HG03025 (cell line): ENCODE measurements around the gene MED13L.

Experiments used
- ATAC-seq: cut with Tn5 transposase; IDR thresholded peaks from one replicate; pipeline ENCODE4 v1.9.1; 2021; ENCODE audit warnings: mild to moderate bottlenecking, moderate library complexity; ENCODE audit not compliant: unreplicated experiment, low FRiP score

The MED13L gene

GRCh38 chr12:116188581-116188980, 88.9 kb downstream of the MED13L start:
- ATAC-seq = no peak

DNA sequence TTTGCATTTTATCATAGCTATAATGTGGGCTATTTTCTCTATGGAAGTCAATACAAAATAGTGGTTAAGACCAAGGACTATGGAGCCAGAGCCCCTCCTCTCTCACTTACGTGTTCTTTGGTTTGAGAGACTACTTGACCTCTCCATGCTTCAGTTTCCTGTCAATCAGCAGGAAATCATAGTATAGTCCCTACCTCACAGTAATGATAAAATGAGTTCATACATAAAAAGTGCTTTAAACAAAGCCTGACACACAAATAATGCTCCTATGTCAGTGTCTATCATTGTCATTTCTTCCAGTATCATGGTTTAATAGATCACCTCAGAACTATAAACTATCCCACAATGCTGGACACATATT, 90.4 kb downstream of the MED13L start:
- no peak for ATAC-seq

DNA sequence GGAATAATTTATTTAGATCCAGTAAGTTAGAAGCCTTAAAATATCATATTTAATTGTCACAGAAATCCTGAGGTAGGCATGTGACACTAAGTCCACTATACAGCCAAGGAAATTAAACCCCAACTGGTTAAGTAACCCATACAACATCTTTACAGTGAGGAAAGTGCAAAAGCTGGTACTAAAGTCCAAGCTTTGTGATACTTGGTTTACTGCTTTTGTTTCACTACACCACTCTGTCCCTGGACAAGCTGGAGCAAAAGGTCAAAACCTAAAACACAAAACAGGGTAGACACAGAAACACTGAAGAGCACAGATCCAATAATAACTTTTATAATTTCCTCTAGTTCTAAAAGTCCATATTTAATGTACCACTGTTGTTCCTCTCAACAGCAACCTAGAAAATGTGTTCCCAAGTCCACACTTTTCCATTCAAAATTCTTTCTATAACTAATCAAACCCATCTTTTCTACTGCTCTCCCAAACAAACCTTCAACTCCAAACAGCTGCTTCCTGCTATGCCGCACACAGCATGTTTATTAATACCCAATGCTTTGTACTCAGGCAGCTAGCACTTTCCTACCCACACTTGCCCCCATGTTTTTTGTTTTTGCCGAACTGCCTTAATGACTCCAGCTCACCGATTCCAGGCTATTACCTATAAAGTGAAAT, 90.9 kb downstream of the MED13L start:
- no peak for ATAC-seq

DNA sequence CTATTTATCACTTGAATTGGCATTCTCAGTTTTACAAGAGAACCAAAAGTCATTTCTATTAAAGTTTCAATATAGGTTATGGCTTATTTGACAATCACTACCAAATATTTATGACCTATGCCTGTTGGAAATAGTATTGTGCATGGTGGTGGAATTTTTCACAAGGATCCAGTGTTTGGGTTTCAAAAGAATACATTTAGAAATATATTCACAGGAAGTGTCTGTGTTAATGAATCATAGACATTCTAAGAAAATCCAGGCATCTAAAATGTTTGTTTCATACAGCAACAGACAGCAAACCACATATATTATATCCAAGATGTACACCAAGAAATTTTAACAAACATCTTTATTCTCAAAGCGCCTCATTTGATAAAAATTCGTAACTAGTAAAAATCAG, 92.7 kb downstream of the MED13L start:
- no peak for ATAC-seq

- ATAC-seq = no peak
These were observed 93.8 kb downstream of the MED13L start for GRCh38 chr12:116183741-116184141.

GRCh38 chr12:116182359-116183063, 95.0 kb downstream of the MED13L start:
- ATAC-seq = no peak

GRCh38 chr12:116180448-116180847, 97.0 kb downstream of the MED13L start:
- no peak for ATAC-seq

GRCh38 chr12:116179384-116179783, 98.1 kb downstream of the MED13L start:
- no peak for ATAC-seq

DNA sequence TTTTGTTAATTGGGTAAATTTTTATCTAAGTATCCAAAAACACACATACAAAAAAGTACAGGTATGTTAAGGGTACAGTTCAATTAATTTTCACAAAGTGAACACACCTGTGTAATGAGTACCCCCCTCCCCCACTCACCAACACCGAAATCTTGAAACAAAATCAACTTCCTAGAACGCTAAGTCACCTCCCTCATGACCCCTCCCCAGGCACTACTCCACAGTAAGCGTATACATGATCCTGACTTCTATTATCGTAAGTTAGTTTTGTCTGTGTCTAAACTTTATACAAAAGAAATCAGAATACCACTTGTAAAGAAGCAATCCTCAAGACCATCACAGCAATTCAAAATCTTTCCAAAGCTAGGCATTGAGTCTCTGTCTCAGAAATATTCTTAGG, 100.5 kb downstream of the MED13L start:
- ATAC-seq = no peak

DNA sequence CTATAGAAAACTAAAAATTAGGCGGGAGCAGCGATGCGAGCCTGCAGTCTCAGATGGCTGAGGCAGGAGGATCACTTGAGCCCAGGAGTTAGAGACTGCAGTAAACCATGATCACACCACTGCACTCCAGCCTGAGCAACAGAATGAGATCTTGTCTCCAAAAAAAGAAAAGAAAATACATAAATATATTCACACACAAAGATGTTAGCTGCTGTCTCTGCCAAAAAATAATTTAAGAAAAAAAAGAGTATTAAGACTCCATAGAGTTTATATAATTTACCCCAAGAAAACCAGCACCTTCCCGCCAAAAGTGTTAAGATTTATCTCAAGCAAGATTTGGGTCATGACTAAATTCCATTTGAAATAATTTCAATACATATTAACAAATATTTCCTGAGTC, 102.6 kb downstream of the MED13L start:
- ATAC-seq = no peak

GRCh38 chr12:116174006-116174405, 103.5 kb downstream of the MED13L start:
- no peak for ATAC-seq

GRCh38 chr12:116172224-116172849, 105.2 kb downstream of the MED13L start:
- peak; percentile 86 for ATAC-seq

GRCh38 chr12:116171549-116171948, 105.9 kb downstream of the MED13L start:
- ATAC-seq = no peak

- ATAC-seq = no peak
These were observed 108.4 kb downstream of the MED13L start for GRCh38 chr12:116169071-116169470.

DNA sequence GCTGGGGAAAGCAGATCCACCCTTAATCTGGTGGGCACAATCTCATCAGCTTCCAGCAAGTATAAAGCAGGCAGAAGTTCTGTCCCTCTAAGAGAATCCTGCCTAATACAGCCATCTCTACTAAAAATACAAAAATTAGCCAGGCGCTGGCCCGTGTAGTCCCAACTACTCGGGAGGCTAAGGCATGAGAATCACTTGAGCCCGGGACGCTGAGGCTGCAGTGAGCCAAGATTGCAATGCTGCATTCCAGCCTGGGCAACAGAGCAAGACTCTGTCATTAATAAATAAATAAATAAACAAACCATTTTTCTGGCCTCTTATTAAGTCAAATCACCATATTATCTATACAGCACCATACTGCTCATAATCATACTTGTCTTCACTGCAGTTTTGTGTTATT, 111.2 kb downstream of the MED13L start:
- no peak for ATAC-seq

GRCh38 chr12:116165036-116165425, 112.5 kb downstream of the MED13L start:
- no peak for ATAC-seq

- ATAC-seq = no peak
These were observed 113.0 kb downstream of the MED13L start for GRCh38 chr12:116164250-116165035.

DNA sequence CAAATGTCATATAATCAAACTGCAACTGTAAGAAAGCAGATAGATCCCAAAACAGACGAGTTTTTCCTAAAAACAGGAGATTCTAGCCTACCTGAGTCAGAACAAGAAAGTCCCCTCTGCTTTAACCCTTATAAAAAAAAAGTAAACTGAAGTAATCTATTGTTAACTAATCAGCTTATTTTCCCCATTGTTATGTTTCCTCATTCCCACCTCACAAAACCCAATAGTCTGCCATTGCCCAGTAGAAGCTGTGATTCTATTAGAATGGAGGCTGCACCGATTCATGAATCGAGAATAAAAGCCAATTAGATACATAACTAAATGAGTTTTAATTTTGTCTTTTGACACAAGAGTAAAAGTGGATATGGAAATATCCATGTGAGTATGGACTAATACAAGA, 115.4 kb downstream of the MED13L start:
- no peak for ATAC-seq

DNA sequence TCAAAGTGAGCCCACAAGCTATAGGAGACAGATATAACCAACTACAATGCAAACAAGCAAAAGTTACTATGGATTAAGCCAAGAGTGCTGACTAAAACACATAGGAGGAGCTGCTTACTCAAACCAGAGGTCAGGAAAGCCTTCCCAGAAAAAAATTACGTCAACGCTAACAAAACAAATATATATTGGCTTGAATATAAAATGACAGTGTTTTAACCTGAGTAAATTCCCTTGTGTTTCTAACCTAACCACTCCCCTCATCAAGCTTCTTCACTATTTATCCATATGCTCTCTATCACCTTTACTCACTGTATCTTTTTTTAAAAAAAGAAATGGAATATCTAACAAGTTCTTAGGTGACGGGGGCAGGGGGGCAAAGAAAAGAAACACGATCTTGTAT, 115.9 kb downstream of the MED13L start:
- no peak for ATAC-seq

- ATAC-seq = no peak
These were observed 116.5 kb downstream of the MED13L start for GRCh38 chr12:116160883-116161458.

GRCh38 chr12:116160231-116160630, 117.3 kb downstream of the MED13L start:
- no peak for ATAC-seq
